SKM-1 treated with dmso at 0.1 percent for 144 hours (cell line): ENCODE data around the gene SH3RF3.

Experiments used
- DNase-seq: peaks from one replicate; lab custom pipeline; 2025; ENCODE audit not compliant: unreplicated experiment; lab: John Stamatoyannopoulos, UW

Gene SH3RF3

GRCh38 chr2:109345653-109346480 lies 216.9 kb downstream of the SH3RF3 start:
- no peak for DNase-seq

GRCh38 chr2:109346601-109347228 lies 217.7 kb downstream of the SH3RF3 start:
- DNase-seq: no peak

GRCh38 chr2:109347626-109348025 lies 218.6 kb downstream of the SH3RF3 start:
- DNase-seq: no peak

GRCh38 chr2:109348190-109348589 lies 219.2 kb downstream of the SH3RF3 start:
- no peak for DNase-seq

GRCh38 chr2:109348671-109349502 lies 219.9 kb downstream of the SH3RF3 start:
- no peak for DNase-seq

- no peak for DNase-seq
Observed at GRCh38 chr2:109349503-109350465, 220.8 kb downstream of the SH3RF3 start.

- no peak for DNase-seq
Observed at GRCh38 chr2:109350526-109350925, 221.5 kb downstream of the SH3RF3 start.

- DNase-seq: no peak
Observed at GRCh38 chr2:109351164-109351756, 222.3 kb downstream of the SH3RF3 start.

- no peak for DNase-seq
Observed at GRCh38 chr2:109352056-109352897, 223.3 kb downstream of the SH3RF3 start.

- DNase-seq: no peak
Observed at GRCh38 chr2:109352898-109353689, 224.1 kb downstream of the SH3RF3 start.

- no peak for DNase-seq
Observed at GRCh38 chr2:109353806-109354745, 225.1 kb downstream of the SH3RF3 start.

- DNase-seq: no peak
Observed at GRCh38 chr2:109355192-109355843, 226.3 kb downstream of the SH3RF3 start.

GRCh38 chr2:109356324-109357035 lies 227.5 kb downstream of the SH3RF3 start:
- DNase-seq: no peak

GRCh38 chr2:109364217-109364616 lies 235.2 kb downstream of the SH3RF3 start:
- no peak for DNase-seq

GRCh38 chr2:109365131-109365530 lies 236.1 kb downstream of the SH3RF3 start:
- no peak for DNase-seq

- DNase-seq: no peak
Observed at GRCh38 chr2:109367683-109368082, 238.7 kb downstream of the SH3RF3 start.
